GM12878 (cell line): ENCODE results near the gene PTGES2.

ENCODE experiments used
- ATF2 ChIP-seq: IDR thresholded peaks from 2 replicates; pipeline ENCODE4 v1.6.1; 2012; ENCODE audit warnings: low read length, inconsistent platforms
- BCL11A ChIP-seq: IDR thresholded peaks from 2 replicates; pipeline ENCODE4 v1.6.1; 2011; ENCODE audit warnings: low read depth, low read length
- BHLHE40 ChIP-seq, 2 experiments: fragments of 450-650 bp in 1 of 2; IDR thresholded peaks; 2 replicates each; pipeline ENCODE4 v1.6.1; 2011 to 2017; ENCODE audit warnings: low read depth in 2 of 2, borderline replicate concordance in 1 of 2, improper control_type of control experiment in 1 of 2, low read length in 1 of 2, mild to moderate bottlenecking in 1 of 2
- CEBPZ ChIP-seq: fragments of 150-350 bp; IDR thresholded peaks from 2 replicates; pipeline ENCODE4 v1.6.1; 2016; ENCODE audit warnings: low read depth, low read length
- CTCF ChIP-seq, 3 experiments: IDR thresholded peaks in 2 of 3; conservative IDR thresholded peaks in 1 of 3; 2 replicates each; pipeline ENCODE4 v1.5.1; 2011; ENCODE audit warnings: low read depth in 3 of 3, low read length in 3 of 3, mild to moderate bottlenecking in 3 of 3, control low read depth in 2 of 3, moderate library complexity in 2 of 3, inconsistent platforms in 1 of 3, mixed read lengths in 1 of 3; ENCODE audit not compliant: control insufficient read depth in 2 of 3, insufficient read depth in 1 of 3; ENCODE audit errors: extremely low read depth in 1 of 3
- EZH2 ChIP-seq: IDR thresholded peaks from 2 replicates; pipeline ENCODE4 v1.6.1; 2012; ENCODE audit warnings: low read depth, mild to moderate bottlenecking, control low read depth, inconsistent platforms, low read length, borderline replicate concordance; ENCODE audit not compliant: control insufficient read depth
- MAX ChIP-seq: IDR thresholded peaks from 2 replicates; pipeline ENCODE4 v1.6.1; 2012; ENCODE audit warnings: low read depth, low read length, improper control_type of control experiment
- NFXL1 ChIP-seq: fragments of 450-650 bp; IDR thresholded peaks from 2 replicates; pipeline ENCODE4 v1.6.1; 2017; ENCODE audit warnings: antibody characterized with exemption, mild to moderate bottlenecking, borderline replicate concordance
- POLR2A ChIP-seq: IDR thresholded peaks from 2 replicates; pipeline ENCODE4 v1.6.1; 2011; ENCODE audit warnings: low read depth, mild to moderate bottlenecking, low read length
- POLR2AphosphoS5 ChIP-seq: IDR thresholded peaks from 2 replicates; pipeline ENCODE4 v1.6.1; 2011; ENCODE audit warnings: mild to moderate bottlenecking, low read length, inconsistent platforms
- SRF ChIP-seq, 2 experiments: IDR thresholded peaks; 2 replicates each; pipeline ENCODE4 v1.6.1; 2011; ENCODE audit warnings: low read depth in 2 of 2, low read length in 2 of 2, mild to moderate bottlenecking in 1 of 2, moderate library complexity in 1 of 2
- SUPT20H ChIP-seq: IDR thresholded peaks from 2 replicates; pipeline ENCODE4 v1.6.1; 2011; ENCODE audit warnings: low read depth, mild to moderate bottlenecking, low read length, moderate library complexity, borderline replicate concordance; ENCODE audit not compliant: control insufficient read depth
- TCF12 ChIP-seq: IDR thresholded peaks from 2 replicates; pipeline ENCODE4 v1.6.1; 2011; ENCODE audit warnings: low read depth, mild to moderate bottlenecking, low read length

GRCh38 chr9:128097543-128098296 is 29.8 kb downstream of the PTGES2 start:
- TF ChIP-seq NFXL1 (no peak), BHLHE40 (IDR thresholded peaks at IDR 0.05; ENCODE audit: borderline replicate concordance in 1 of 2, low read depth in 2 of 2, low read length in 1 of 2) (no peak), EZH2 (no peak), SRF (IDR thresholded peaks at IDR 0.05; ENCODE audit: low read depth in 2 of 2, low read length in 2 of 2) (no peak), BCL11A (no peak), SUPT20H (no peak), TCF12 (no peak), CEBPZ (no peak), POLR2AphosphoS5 (no peak), CTCF (IDR thresholded peaks at IDR 0.05 in 2 of 3, conservative IDR thresholded peaks at IDR 0.05 in 1 of 3; ENCODE audit: control insufficient read depth in 2 of 3, extremely low read depth in 1 of 3, insufficient read depth in 1 of 3, low read depth in 3 of 3, low read length in 3 of 3) (no peak), ATF2 (no peak), POLR2A (no peak), MAX (no peak)
